Hematopoietic multipotent progenitor cell (in vitro differentiated cells): ENCODE data around the gene ATRN. TPM values are rescaled to one million over a fixed set of nuclear protein-coding genes. Genes with fewer than 3 reads are reported as not detected.
"Not testable (repeated sequence)": the region's sequence is repeated elsewhere in the genome, so short reads cannot be mapped to it uniquely, and the experiment has no call there.

Experiments
- DNase-seq, 3 donors: peaks; one replicate each; pipeline ENCODE4 v3.0.0-alpha.2; 2011 to 2015; ENCODE audit warnings: low read depth in 2 of 3, low spot score in 2 of 3
- total RNA-seq: library from RNA; depleted of rRNA; stranded (reverse); fragments of >200 nt; gene quantifications from one replicate; pipeline ENCODE4 v1.2.3, GENCODE V29; 2012

Gene ATRN
- total RNA-seq: 32.3 TPM

- DNase-seq: peak; percentile 64 to 90 (median 89)
Measured at GRCh38 chr20:3470627-3471396, at the start of gene ATRN. TSS of gene ATRN (plus strand) at chr20:3471018. CDS start at chr20:3471108, 90 bp downstream.

GRCh38 chr20:3421985-3422384 lies 48.8 kb upstream of the ATRN start:
- no peak for DNase-seq

- no peak for DNase-seq
Measured at GRCh38 chr20:3423126-3423525, 47.7 kb upstream of the ATRN start.

GRCh38 chr20:3426766-3427165 lies 44.1 kb upstream of the ATRN start:
- DNase-seq: not testable (repeated sequence)

GRCh38 chr20:3430376-3431069 lies 40.3 kb upstream of the ATRN start:
- peak in 2 of 3 donors; percentile 65 to 92 for DNase-seq

- no peak for DNase-seq
Measured at GRCh38 chr20:3431109-3431508, 39.7 kb upstream of the ATRN start.

GRCh38 chr20:3432844-3433243 lies 38.0 kb upstream of the ATRN start:
- no peak for DNase-seq

- DNase-seq: no peak
Measured at GRCh38 chr20:3433744-3434143, 37.1 kb upstream of the ATRN start.

- DNase-seq: no peak
Measured at GRCh38 chr20:3434232-3434631, 36.6 kb upstream of the ATRN start.

GRCh38 chr20:3436864-3437574 lies 33.8 kb upstream of the ATRN start:
- no peak for DNase-seq

- DNase-seq: no peak
Measured at GRCh38 chr20:3446779-3447178, 24.0 kb upstream of the ATRN start.

GRCh38 chr20:3447321-3447720 lies 23.5 kb upstream of the ATRN start:
- no peak for DNase-seq

- DNase-seq: no peak
Measured at GRCh38 chr20:3449319-3449718, 21.5 kb upstream of the ATRN start.

GRCh38 chr20:3452136-3452535 lies 18.7 kb upstream of the ATRN start:
- DNase-seq: no peak

GRCh38 chr20:3452690-3453089 lies 18.1 kb upstream of the ATRN start:
- no peak for DNase-seq

- no peak for DNase-seq
Measured at GRCh38 chr20:3454831-3455230, 16.0 kb upstream of the ATRN start.

- no peak for DNase-seq
Measured at GRCh38 chr20:3456648-3457047, 14.2 kb upstream of the ATRN start.

GRCh38 chr20:3459881-3460307 lies 10.9 kb upstream of the ATRN start:
- DNase-seq: no peak

- no peak for DNase-seq
Measured at GRCh38 chr20:3461211-3461771, 9.5 kb upstream of the ATRN start.

- no peak for DNase-seq
Measured at GRCh38 chr20:3461911-3462677, 8.7 kb upstream of the ATRN start.
